Stomach (tissue), 4 donors: ENCODE data around the gene LYPD6.

Source experiments
- CTCF ChIP-seq, 7 experiments: fragments of 450-650 bp in 4 of 7; fragments of 200-600 bp in 3 of 7; sonication (generic) in 3 of 7; IDR thresholded peaks; one replicate each; pipeline ENCODE4 v1.5.1; 2016 to 2019; ENCODE audit warnings: antibody characterized with exemption in 7 of 7, control low read depth in 2 of 7, mild to moderate bottlenecking in 1 of 7
- EP300 ChIP-seq: sonication (generic); formaldehyde crosslinking; IDR thresholded peaks from one replicate; pipeline ENCODE4 v1.6.1; 2017; ENCODE audit warnings: antibody characterized with exemption
- POLR2A ChIP-seq, 4 donors: fragments of 450-650 bp; IDR thresholded peaks; one replicate each; pipeline ENCODE4 v1.6.1; 2016; ENCODE audit warnings: antibody characterized with exemption in 4 of 4, control low read depth in 2 of 4, mild to moderate bottlenecking in 1 of 4, moderate library complexity in 1 of 4
- POLR2AphosphoS5 ChIP-seq, 3 donors: sonication (generic); formaldehyde crosslinking; IDR thresholded peaks; one replicate each; pipeline ENCODE4 v1.6.1; 2016; ENCODE audit warnings: antibody characterized with exemption in 3 of 3

- TF ChIP-seq CTCF (IDR thresholded peaks at IDR 0.05) (no peak), POLR2A (IDR thresholded peaks at IDR 0.05) (no peak), POLR2AphosphoS5 (IDR thresholded peaks at IDR 0.05) (no peak), EP300 (no peak)
Observed at GRCh38 chr2:149466635-149467034, 136.2 kb downstream of the LYPD6 start.
